IMR-90 (cell line): Measurements from ENCODE around the gene ADAM33. TPM values are rescaled to one million over a fixed set of nuclear protein-coding genes. Genes with fewer than 3 reads are reported as not detected.

Experiments used
- ATAC-seq: fragments of 200-7000 bp; cut with Tn5 transposase; 2 replicates; pipeline ENCODE4 v1.9.1; 2020; ENCODE audit warnings: low read depth, mild to moderate bottlenecking, moderate library complexity
- BruUV-seq: library from RNA; stranded (reverse); fragments of 400-500 nt; replicated peaks from 2 replicates; lab custom pipeline; 2021; lab: Mats Ljungman, UMichigan
- CTCF ChIA-PET: fragments of 300-600 bp; formaldehyde crosslinking; extraction: SDS; loops from one replicate; lab custom pipeline; 2021; ENCODE audit warnings: antibody characterized with exemption; lab: Yijun Ruan, JAX
- POLR2A ChIA-PET: fragments of 300-600 bp; sonication (Branson Sonifier 250); formaldehyde crosslinking; loops from one replicate; lab custom pipeline; 2022; ENCODE audit warnings: antibody characterized with exemption; ENCODE audit not compliant: unreplicated experiment; lab: Charles Lee
- DNase-seq: peaks from one replicate; pipeline ENCODE4 v3.0.0; 2013
- H2AFZ ChIP-seq: replicated peaks from 2 replicates; pipeline ENCODE3; 2013; ENCODE audit warnings: low read length, mild to moderate bottlenecking; ENCODE audit not compliant: poor library complexity
- H2AK5ac ChIP-seq: 2 replicates; pipeline ENCODE4 v1.6.1; 2013; ENCODE audit warnings: low read depth, low read length, inconsistent platforms
- H2AK9ac ChIP-seq: replicated peaks from 2 replicates; pipeline ENCODE3; 2013; ENCODE audit warnings: mild to moderate bottlenecking, low read depth, low read length, moderate library complexity; ENCODE audit not compliant: poor library complexity
- H2BK120ac ChIP-seq: 2 replicates; pipeline ENCODE4 v1.6.1; 2013; ENCODE audit warnings: low read depth, low read length, inconsistent platforms
- H2BK15ac ChIP-seq: 3 replicates; pipeline ENCODE4 v1.6.1; 2013; ENCODE audit warnings: low read depth, low read length, inconsistent platforms
- H2BK20ac ChIP-seq: 2 replicates; pipeline ENCODE4 v1.6.1; 2013; ENCODE audit warnings: low read depth, mild to moderate bottlenecking, inconsistent platforms, low read length, moderate library complexity
- H2BK5ac ChIP-seq: 2 replicates; pipeline ENCODE4 v1.6.1; 2013; ENCODE audit warnings: mild to moderate bottlenecking, low read depth, low read length, inconsistent platforms; ENCODE audit not compliant: poor library complexity, severe bottlenecking
- H3K14ac ChIP-seq: replicated peaks from 2 replicates; pipeline ENCODE4 v1.6.1; 2013; ENCODE audit warnings: low read depth, low read length, inconsistent platforms
- H3K18ac ChIP-seq: 2 replicates; pipeline ENCODE4 v1.6.1; 2013; ENCODE audit warnings: low read depth, low read length, control low read depth
- H3K23ac ChIP-seq: 2 replicates; pipeline ENCODE4 v1.6.1; 2013; ENCODE audit warnings: low read depth, low read length, inconsistent platforms
- H3K27ac ChIP-seq: 2 replicates; pipeline ENCODE4 v1.5.1; 2013; ENCODE audit warnings: mild to moderate bottlenecking, control low read depth, low read length; ENCODE audit not compliant: insufficient read depth
- H3K27me3 ChIP-seq: 2 replicates; pipeline ENCODE4 v1.6.1; 2013; ENCODE audit warnings: low read length; ENCODE audit not compliant: control insufficient read depth, insufficient read depth
- H3K36me3 ChIP-seq: 2 replicates; pipeline ENCODE4 v1.6.1; 2013; ENCODE audit warnings: low read length, mixed read lengths; ENCODE audit not compliant: control insufficient read depth, insufficient read depth
- H3K4ac ChIP-seq: 2 replicates; pipeline ENCODE4 v1.6.1; 2013; ENCODE audit warnings: low read depth, low read length, inconsistent platforms
- H3K4me1 ChIP-seq: 2 replicates; pipeline ENCODE4 v1.6.1; 2013; ENCODE audit warnings: low read length, mixed read lengths; ENCODE audit not compliant: control insufficient read depth, insufficient read depth
- H3K4me2 ChIP-seq: 2 replicates; pipeline ENCODE4 v1.6.1; 2013; ENCODE audit warnings: low read depth, mild to moderate bottlenecking, control low read depth, low read length, moderate library complexity
- H3K4me3 ChIP-seq: 2 replicates; pipeline ENCODE4 v1.5.1; 2013; ENCODE audit warnings: low read depth, mild to moderate bottlenecking, control low read depth, low read length, moderate library complexity; ENCODE audit not compliant: insufficient read depth
- H3K56ac ChIP-seq: 2 replicates; pipeline ENCODE4 v1.6.1; 2013; ENCODE audit warnings: low read length, inconsistent platforms; ENCODE audit not compliant: insufficient read depth; ENCODE audit errors: extremely low read depth
- H3K79me1 ChIP-seq, 2 experiments: 2 replicates each; pipeline ENCODE4 v1.6.1; 2013; ENCODE audit warnings: low read length in 2 of 2, inconsistent platforms in 1 of 2, low read depth in 1 of 2
- H3K9ac ChIP-seq: 2 replicates; pipeline ENCODE4 v1.6.1; 2013; ENCODE audit warnings: low read depth, low read length, control low read depth
- H3K9me1 ChIP-seq: 2 replicates; pipeline ENCODE4 v1.6.1; 2013; ENCODE audit warnings: low read length, inconsistent platforms; ENCODE audit not compliant: insufficient read depth
- H3K9me3 ChIP-seq: 2 replicates; pipeline ENCODE4 v1.6.1; 2013; ENCODE audit warnings: low read length; ENCODE audit not compliant: control insufficient read depth, insufficient read depth
- H4K20me1 ChIP-seq: 2 replicates; pipeline ENCODE4 v1.6.1; 2013; ENCODE audit warnings: low read length, inconsistent platforms; ENCODE audit not compliant: insufficient read depth
- H4K5ac ChIP-seq: 2 replicates; pipeline ENCODE4 v1.6.1; 2013; ENCODE audit warnings: mild to moderate bottlenecking, low read depth, low read length, control low read depth
- H4K8ac ChIP-seq, 2 experiments: 2 replicates each; pipeline ENCODE4 v1.6.1; 2013; ENCODE audit warnings: low read depth in 2 of 2, low read length in 2 of 2, control low read depth in 1 of 2, inconsistent platforms in 1 of 2
- H4K91ac ChIP-seq: 2 replicates; pipeline ENCODE4 v1.6.1; 2013; ENCODE audit warnings: low read depth, low read length, inconsistent platforms; ENCODE audit not compliant: insufficient read depth
- CEBPB ChIP-seq: IDR thresholded peaks from 2 replicates; pipeline ENCODE4 v1.6.1; 2012; ENCODE audit warnings: low read depth, low read length, improper control_type of control experiment
- SMC3 ChIP-seq: fragments of 150-350 bp; IDR thresholded peaks from 2 replicates; pipeline ENCODE4 v1.6.1; 2016; ENCODE audit warnings: low read depth, mild to moderate bottlenecking, antibody characterized with exemption, low read length, moderate library complexity
- WGBS, 2 experiments: methylation state at CpG; one replicate each; pipeline versions ENCODE4 v1.1.5 to v1.1.7; 2013; ENCODE audit warnings: missing lambda C conversion rate in 2 of 2; ENCODE audit not compliant: insufficient read length in 1 of 2; ENCODE audit errors: extremely low coverage in 2 of 2; 5-methylcytosine and 5-hydroxymethylcytosine counted together
- dilution Hi-C: fragments of 300-500 bp; cut with HindIII; formaldehyde crosslinking; loops from one replicate; pipeline ENCODE4 v1.14.3; 2018; ENCODE audit warnings: low sequenced_read_pairs; ENCODE audit not compliant: unreplicated experiment
- in situ Hi-C: fragments of 300-500 bp; cut with MboI; formaldehyde crosslinking; loops from 3 replicates; pipeline ENCODE4 v1.14.3; 2019; ENCODE audit warnings: low sequenced_read_pairs, inconsistent platforms, mixed read lengths
- intact Hi-C: fragments of 100-400 bp; cut with micrococcal nuclease; formaldehyde crosslinking; loops from 2 replicates; pipeline ENCODE4 v1.10.0; 2022
- polyA plus RNA-seq, 3 experiments: library from polyadenylated mRNA; depleted of rRNA; stranded (reverse); fragments of >200 nt; gene quantifications; 2 replicates each; pipeline ENCODE4 v1.2.3, GENCODE V29; 2012; ENCODE audit warnings: low replicate concordance in 1 of 3
- total RNA-seq: library from RNA; depleted of rRNA; stranded (reverse); fragments of >200 nt; gene quantifications from 2 replicates; pipeline ENCODE4 v1.2.3, GENCODE V29; 2012

ADAM33 gene
- total and polyA plus RNA-seq, 2 of the 4 experiments (the other 2 are of a cell fraction) = 0.18 to 1.7 TPM

GRCh38 chr20:3721912-3722311 lies 40.1 kb upstream of the ADAM33 start:
- intact Hi-C loops = no loop called here
- H2BK15ac ChIP-seq = no peak overlapping the region
- CTCF ChIA-PET = interaction anchor here (1.2 kb wide), 1 partner anchor 11 kb away, joined by 3 read pairs; no protein-coding TSS in a partner anchor

More at GRCh38 chr20:3721912-3722311, 40.1 kb upstream of the ADAM33 start:
- Histone ChIP-seq H3K27me3 (peaks cover 21% of the 10 kb centered on the region), H2BK120ac (no peak overlapping the region), H3K4me3 (no peak overlapping the region), H3K9me3 (no peaks in the 10 kb centered on the region), H3K14ac (no peak overlapping the region), H3K23ac (no peak overlapping the region), H3K36me3 (no peaks in the 10 kb centered on the region), H2AFZ (no peak overlapping the region), H4K5ac (no peak overlapping the region), H2BK20ac (no peak overlapping the region), H4K91ac (no peak overlapping the region), H3K79me1 (no peaks in the 10 kb centered on the region), H2AK5ac (no peak overlapping the region), H2AK9ac (no peak overlapping the region), H4K20me1 (no peaks in the 10 kb centered on the region), H3K18ac (no peak overlapping the region), H3K4ac (no peak overlapping the region), H3K27ac (no peak overlapping the region), H3K9me1 (no peaks in the 10 kb centered on the region), H3K4me1 (no peaks in the 10 kb centered on the region), H3K9ac (no peak overlapping the region), H4K8ac (no peak overlapping the region), H3K56ac (no peak overlapping the region), H2BK5ac (no peak overlapping the region), H3K4me2 (no peak overlapping the region)
- in situ Hi-C loops = no loop called here
- BruUV-seq = no TSS peak
- TF ChIP-seq SMC3 (no peak), CEBPB (peak; percentile 59)
- DNase-seq (peak; percentile 18), ATAC-seq (peak; percentile 54; the same call in 1 of the 2 replicates)
- dilution Hi-C loops = no loop called here
- POLR2A ChIA-PET = interaction anchor here (0.7 kb wide), 1 partner anchor 26 kb away, joined by 7 read pairs; no protein-coding TSS in a partner anchor
- no CpG with 5 or more reads among the region's 4 CpGs for WGBS, 2 experiments
